GM18870 (cell line): Measurements from ENCODE around the gene EFNA1.
"Not testable (repeated sequence)": the region's sequence is repeated elsewhere in the genome, so short reads cannot be mapped to it uniquely, and the experiment has no call there.

Experiments
- ATAC-seq: cut with Tn5 transposase; IDR thresholded peaks from one replicate; pipeline ENCODE4 v1.9.1; 2021; ENCODE audit warnings: moderate library complexity; ENCODE audit not compliant: unreplicated experiment

The EFNA1 gene

GRCh38 chr1:155140630-155140953 lies 12.9 kb downstream of the EFNA1 start:
- ATAC-seq, result no peak

GRCh38 chr1:155141749-155142148 lies 14.1 kb downstream of the EFNA1 start:
- no peak for ATAC-seq

- ATAC-seq, result no peak
These were observed 17.8 kb downstream of the EFNA1 start for GRCh38 chr1:155145491-155145890.

GRCh38 chr1:155155996-155156643 lies 28.4 kb downstream of the EFNA1 start:
- ATAC-seq, result not testable (repeated sequence)

- ATAC-seq, result no peak
These were observed 31.3 kb downstream of the EFNA1 start for GRCh38 chr1:155158991-155159390.

- no peak for ATAC-seq
These were observed 32.5 kb downstream of the EFNA1 start for GRCh38 chr1:155160128-155160527.

GRCh38 chr1:155162631-155163030 lies 35.0 kb downstream of the EFNA1 start:
- not testable (repeated sequence) for ATAC-seq

GRCh38 chr1:155163785-155164184 lies 36.1 kb downstream of the EFNA1 start:
- ATAC-seq, result not testable (repeated sequence)

- ATAC-seq, result not testable (repeated sequence)
These were observed 36.9 kb downstream of the EFNA1 start for GRCh38 chr1:155164625-155165024.

GRCh38 chr1:155166051-155166470 lies 38.4 kb downstream of the EFNA1 start:
- no peak for ATAC-seq

- no peak for ATAC-seq
These were observed 38.9 kb downstream of the EFNA1 start for GRCh38 chr1:155166471-155167165.

- ATAC-seq, result no peak
These were observed 39.8 kb downstream of the EFNA1 start for GRCh38 chr1:155167166-155168104.

- ATAC-seq, result not testable (repeated sequence)
These were observed 40.4 kb downstream of the EFNA1 start for GRCh38 chr1:155168105-155168445.

GRCh38 chr1:155168456-155169210 lies 41.0 kb downstream of the EFNA1 start:
- no peak for ATAC-seq

- no peak for ATAC-seq
These were observed 41.9 kb downstream of the EFNA1 start for GRCh38 chr1:155169541-155169940.

GRCh38 chr1:155170101-155170785 lies 42.6 kb downstream of the EFNA1 start:
- no peak for ATAC-seq

- ATAC-seq, result no peak
These were observed 43.1 kb downstream of the EFNA1 start for GRCh38 chr1:155170806-155171205.

GRCh38 chr1:155171836-155172731 lies 44.4 kb downstream of the EFNA1 start:
- ATAC-seq, result peak; percentile 15

GRCh38 chr1:155172732-155173477 lies 45.2 kb downstream of the EFNA1 start, which contains the start of gene KRTCAP2:
TSS of gene KRTCAP2 (minus strand) at chr1:155173304. CDS start at chr1:155173224, 80 bp downstream.
- ATAC-seq, result peak; percentile 78
